IMR-90 (cell line): ENCODE measurements around the gene HIF1A. TPM values are rescaled to one million over a fixed set of nuclear protein-coding genes. Genes with fewer than 3 reads are reported as not detected.

Source experiments
- ATAC-seq: fragments of 200-7000 bp; cut with Tn5 transposase; 2 replicates; pipeline ENCODE4 v1.9.1; 2020; ENCODE audit warnings: low read depth, mild to moderate bottlenecking, moderate library complexity
- BruUV-seq: library from RNA; stranded (reverse); fragments of 400-500 nt; replicated peaks from 2 replicates; lab custom pipeline; 2021; lab: Mats Ljungman, UMichigan
- CTCF ChIA-PET: fragments of 300-600 bp; formaldehyde crosslinking; extraction: SDS; loops from one replicate; lab custom pipeline; 2021; ENCODE audit warnings: antibody characterized with exemption; lab: Yijun Ruan, JAX
- POLR2A ChIA-PET: fragments of 300-600 bp; sonication (Branson Sonifier 250); formaldehyde crosslinking; loops from one replicate; lab custom pipeline; 2022; ENCODE audit warnings: antibody characterized with exemption; ENCODE audit not compliant: unreplicated experiment; lab: Charles Lee
- DNase-seq: peaks from one replicate; pipeline ENCODE4 v3.0.0; 2013
- H2AFZ ChIP-seq: replicated peaks from 2 replicates; pipeline ENCODE3; 2013; ENCODE audit warnings: low read length, mild to moderate bottlenecking; ENCODE audit not compliant: poor library complexity
- H2AK5ac ChIP-seq: 2 replicates; pipeline ENCODE4 v1.6.1; 2013; ENCODE audit warnings: low read depth, low read length, inconsistent platforms
- H2AK9ac ChIP-seq: replicated peaks from 2 replicates; pipeline ENCODE3; 2013; ENCODE audit warnings: mild to moderate bottlenecking, low read depth, low read length, moderate library complexity; ENCODE audit not compliant: poor library complexity
- H2BK120ac ChIP-seq: 2 replicates; pipeline ENCODE4 v1.6.1; 2013; ENCODE audit warnings: low read depth, low read length, inconsistent platforms
- H2BK15ac ChIP-seq: 3 replicates; pipeline ENCODE4 v1.6.1; 2013; ENCODE audit warnings: low read depth, low read length, inconsistent platforms
- H2BK20ac ChIP-seq: 2 replicates; pipeline ENCODE4 v1.6.1; 2013; ENCODE audit warnings: low read depth, mild to moderate bottlenecking, inconsistent platforms, low read length, moderate library complexity
- H2BK5ac ChIP-seq: 2 replicates; pipeline ENCODE4 v1.6.1; 2013; ENCODE audit warnings: mild to moderate bottlenecking, low read depth, low read length, inconsistent platforms; ENCODE audit not compliant: poor library complexity, severe bottlenecking
- H3K14ac ChIP-seq: replicated peaks from 2 replicates; pipeline ENCODE4 v1.6.1; 2013; ENCODE audit warnings: low read depth, low read length, inconsistent platforms
- H3K18ac ChIP-seq: 2 replicates; pipeline ENCODE4 v1.6.1; 2013; ENCODE audit warnings: low read depth, low read length, control low read depth
- H3K23ac ChIP-seq: 2 replicates; pipeline ENCODE4 v1.6.1; 2013; ENCODE audit warnings: low read depth, low read length, inconsistent platforms
- H3K27ac ChIP-seq: 2 replicates; pipeline ENCODE4 v1.5.1; 2013; ENCODE audit warnings: mild to moderate bottlenecking, control low read depth, low read length; ENCODE audit not compliant: insufficient read depth
- H3K27me3 ChIP-seq: 2 replicates; pipeline ENCODE4 v1.6.1; 2013; ENCODE audit warnings: low read length; ENCODE audit not compliant: control insufficient read depth, insufficient read depth
- H3K36me3 ChIP-seq: 2 replicates; pipeline ENCODE4 v1.6.1; 2013; ENCODE audit warnings: low read length, mixed read lengths; ENCODE audit not compliant: control insufficient read depth, insufficient read depth
- H3K4ac ChIP-seq: 2 replicates; pipeline ENCODE4 v1.6.1; 2013; ENCODE audit warnings: low read depth, low read length, inconsistent platforms
- H3K4me1 ChIP-seq: 2 replicates; pipeline ENCODE4 v1.6.1; 2013; ENCODE audit warnings: low read length, mixed read lengths; ENCODE audit not compliant: control insufficient read depth, insufficient read depth
- H3K4me2 ChIP-seq: 2 replicates; pipeline ENCODE4 v1.6.1; 2013; ENCODE audit warnings: low read depth, mild to moderate bottlenecking, control low read depth, low read length, moderate library complexity
- H3K4me3 ChIP-seq: 2 replicates; pipeline ENCODE4 v1.5.1; 2013; ENCODE audit warnings: low read depth, mild to moderate bottlenecking, control low read depth, low read length, moderate library complexity; ENCODE audit not compliant: insufficient read depth
- H3K56ac ChIP-seq: 2 replicates; pipeline ENCODE4 v1.6.1; 2013; ENCODE audit warnings: low read length, inconsistent platforms; ENCODE audit not compliant: insufficient read depth; ENCODE audit errors: extremely low read depth
- H3K79me1 ChIP-seq, 2 experiments: 2 replicates each; pipeline ENCODE4 v1.6.1; 2013; ENCODE audit warnings: low read length in 2 of 2, inconsistent platforms in 1 of 2, low read depth in 1 of 2
- H3K9ac ChIP-seq: 2 replicates; pipeline ENCODE4 v1.6.1; 2013; ENCODE audit warnings: low read depth, low read length, control low read depth
- H3K9me1 ChIP-seq: 2 replicates; pipeline ENCODE4 v1.6.1; 2013; ENCODE audit warnings: low read length, inconsistent platforms; ENCODE audit not compliant: insufficient read depth
- H3K9me3 ChIP-seq: 2 replicates; pipeline ENCODE4 v1.6.1; 2013; ENCODE audit warnings: low read length; ENCODE audit not compliant: control insufficient read depth, insufficient read depth
- H4K20me1 ChIP-seq: 2 replicates; pipeline ENCODE4 v1.6.1; 2013; ENCODE audit warnings: low read length, inconsistent platforms; ENCODE audit not compliant: insufficient read depth
- H4K5ac ChIP-seq: 2 replicates; pipeline ENCODE4 v1.6.1; 2013; ENCODE audit warnings: mild to moderate bottlenecking, low read depth, low read length, control low read depth
- H4K8ac ChIP-seq, 2 experiments: 2 replicates each; pipeline ENCODE4 v1.6.1; 2013; ENCODE audit warnings: low read depth in 2 of 2, low read length in 2 of 2, control low read depth in 1 of 2, inconsistent platforms in 1 of 2
- H4K91ac ChIP-seq: 2 replicates; pipeline ENCODE4 v1.6.1; 2013; ENCODE audit warnings: low read depth, low read length, inconsistent platforms; ENCODE audit not compliant: insufficient read depth
- BHLHE40 ChIP-seq: fragments of 150-350 bp; IDR thresholded peaks from 2 replicates; pipeline ENCODE4 v1.6.1; 2016; ENCODE audit warnings: mild to moderate bottlenecking, low read depth, low read length
- CHD1 ChIP-seq: IDR thresholded peaks from 2 replicates; pipeline ENCODE4 v1.6.1; 2012; ENCODE audit warnings: low read depth, low read length, improper control_type of control experiment
- MAFK ChIP-seq: IDR thresholded peaks from 2 replicates; pipeline ENCODE4 v1.6.1; 2012; ENCODE audit warnings: low read depth, low read length, improper control_type of control experiment
- MAZ ChIP-seq: IDR thresholded peaks from 2 replicates; pipeline ENCODE4 v1.6.1; 2012; ENCODE audit warnings: low read depth, mild to moderate bottlenecking, low read length, improper control_type of control experiment, moderate library complexity, borderline replicate concordance
- MXI1 ChIP-seq: IDR thresholded peaks from 2 replicates; pipeline ENCODE4 v1.6.1; 2012; ENCODE audit warnings: low read depth, mild to moderate bottlenecking, low read length, moderate library complexity, borderline replicate concordance
- POLR2A ChIP-seq: IDR thresholded peaks from 2 replicates; pipeline ENCODE4 v1.6.1; 2012; ENCODE audit warnings: mild to moderate bottlenecking, low read depth, low read length
- RCOR1 ChIP-seq: IDR thresholded peaks from 2 replicates; pipeline ENCODE4 v1.6.1; 2012; ENCODE audit warnings: mild to moderate bottlenecking, low read length, improper control_type of control experiment; ENCODE audit not compliant: insufficient replicate concordance
- RFX5 ChIP-seq: IDR thresholded peaks from 2 replicates; pipeline ENCODE4 v1.8.0; 2012; ENCODE audit warnings: low read depth, mild to moderate bottlenecking, low read length, moderate library complexity
- SMC3 ChIP-seq: fragments of 150-350 bp; IDR thresholded peaks from 2 replicates; pipeline ENCODE4 v1.6.1; 2016; ENCODE audit warnings: low read depth, mild to moderate bottlenecking, antibody characterized with exemption, low read length, moderate library complexity
- WGBS, 2 experiments: methylation state at CpG; one replicate each; pipeline versions ENCODE4 v1.1.5 to v1.1.7; 2013; ENCODE audit warnings: missing lambda C conversion rate in 2 of 2; ENCODE audit not compliant: insufficient read length in 1 of 2; ENCODE audit errors: extremely low coverage in 2 of 2; 5-methylcytosine and 5-hydroxymethylcytosine counted together
- dilution Hi-C: fragments of 300-500 bp; cut with HindIII; formaldehyde crosslinking; loops from one replicate; pipeline ENCODE4 v1.14.3; 2018; ENCODE audit warnings: low sequenced_read_pairs; ENCODE audit not compliant: unreplicated experiment
- in situ Hi-C: fragments of 300-500 bp; cut with MboI; formaldehyde crosslinking; loops from 3 replicates; pipeline ENCODE4 v1.14.3; 2019; ENCODE audit warnings: low sequenced_read_pairs, inconsistent platforms, mixed read lengths
- intact Hi-C: fragments of 100-400 bp; cut with micrococcal nuclease; formaldehyde crosslinking; loops from 2 replicates; pipeline ENCODE4 v1.10.0; 2022
- polyA plus RNA-seq, 3 experiments: library from polyadenylated mRNA; depleted of rRNA; stranded (reverse); fragments of >200 nt; gene quantifications; 2 replicates each; pipeline ENCODE4 v1.2.3, GENCODE V29; 2012; ENCODE audit warnings: low replicate concordance in 1 of 3
- total RNA-seq: library from RNA; depleted of rRNA; stranded (reverse); fragments of >200 nt; gene quantifications from 2 replicates; pipeline ENCODE4 v1.2.3, GENCODE V29; 2012
- TF ChIP-seq, protein P1 (sequence below): fragments of 150-350 bp; IDR thresholded peaks from 2 replicates; pipeline ENCODE4 v1.6.1; 2016; ENCODE audit warnings: low read depth, mild to moderate bottlenecking, low read length, moderate library complexity, borderline replicate concordance
- TF ChIP-seq, protein P2 (sequence below): conservative IDR thresholded peaks from 2 replicates; pipeline ENCODE4 v1.5.1; 2012; ENCODE audit warnings: mild to moderate bottlenecking, low read depth, low read length, improper control_type of control experiment

Gene HIF1A
- total and polyA plus RNA-seq, 2 of the 4 experiments (the other 2 are of a cell fraction) = 128 to 301 TPM

DNA sequence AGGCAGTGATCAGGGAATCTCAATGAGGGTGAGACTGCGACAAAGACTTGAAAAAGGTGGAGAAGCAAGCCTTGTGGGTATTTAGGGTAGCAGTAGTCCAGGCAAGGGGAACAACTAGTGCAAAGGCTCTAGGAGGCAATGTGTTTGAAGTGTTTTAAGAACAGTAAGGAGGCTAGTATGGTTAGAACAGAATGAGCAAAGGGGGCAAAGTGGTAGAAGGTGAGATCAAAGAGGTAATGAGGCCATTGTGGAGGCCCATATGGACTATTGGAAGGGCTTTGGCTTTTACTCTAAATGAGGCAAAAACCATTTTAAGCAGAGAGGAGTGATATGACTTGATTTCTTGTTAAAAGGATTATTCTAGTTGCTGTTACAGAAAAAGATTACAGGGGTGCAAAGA is 16.8 kb downstream of the HIF1A start:
- no TSS peak for BruUV-seq
- no peak overlapping the region for H3K27ac ChIP-seq
- no peak overlapping the region for H2BK120ac ChIP-seq
- in situ Hi-C loops (no loop called here), dilution Hi-C loops (loop anchor here (25.0 kb wide), 1 partner anchor 250 kb away; no protein-coding TSS in a partner anchor), intact Hi-C loops (no loop called here)
- ChIA-PET CTCF (no interaction called here), POLR2A (interaction anchor here (0.7 kb wide), 1 partner anchor 13 kb away, joined by 3 read pairs; no protein-coding TSS in a partner anchor)
- no peak overlapping the region for H3K4ac ChIP-seq
- no peak overlapping the region for H3K9ac ChIP-seq
- no peak overlapping the region for H3K4me3 ChIP-seq
- WGBS, 2 experiments = 100% methylated on average over 1 of the region's 1 CpG; no CpG with 5 or more reads in 1 of the 2 experiments
- no peak overlapping the region for H2BK5ac ChIP-seq
- H3K79me1 ChIP-seq = peaks cover 0 to 49% of the 10 kb centered on the region in 2 experiments; a peak in 2 of 4 replicates
- no peak overlapping the region for H2BK20ac ChIP-seq
- H3K27me3 ChIP-seq = no peaks in the 10 kb centered on the region
- no peaks in the 10 kb centered on the region for H3K9me3 ChIP-seq
- H2AK9ac ChIP-seq = no peak overlapping the region
- peaks cover 83% of the 10 kb centered on the region for H4K20me1 ChIP-seq
- no peak overlapping the region for H4K5ac ChIP-seq
- H2BK15ac ChIP-seq = no peak overlapping the region
- H3K4me2 ChIP-seq = peak overlapping the region; percentile 19
- no peak overlapping the region for H4K91ac ChIP-seq
- H3K36me3 ChIP-seq = no peaks in the 10 kb centered on the region; the same call in 1 of the 2 replicates
- no peak overlapping the region for H2AK5ac ChIP-seq
- DNase-seq (no peak), ATAC-seq (no peak; the same call in 1 of the 2 replicates)
- no peak overlapping the region for H3K56ac ChIP-seq
- H2AFZ ChIP-seq = no peak overlapping the region
- H3K9me1 ChIP-seq = peaks cover 12% of the 10 kb centered on the region
- H3K4me1 ChIP-seq = peaks cover 14% of the 10 kb centered on the region
- TF ChIP-seq MAFK (no peak), POLR2A (no peak), MXI1 (no peak), SMC3 (no peak), RFX5 (no peak), BHLHE40 (no peak), MAZ (no peak), CHD1 (no peak), RCOR1 (no peak)
- TF ChIP-seq, protein P1, sequence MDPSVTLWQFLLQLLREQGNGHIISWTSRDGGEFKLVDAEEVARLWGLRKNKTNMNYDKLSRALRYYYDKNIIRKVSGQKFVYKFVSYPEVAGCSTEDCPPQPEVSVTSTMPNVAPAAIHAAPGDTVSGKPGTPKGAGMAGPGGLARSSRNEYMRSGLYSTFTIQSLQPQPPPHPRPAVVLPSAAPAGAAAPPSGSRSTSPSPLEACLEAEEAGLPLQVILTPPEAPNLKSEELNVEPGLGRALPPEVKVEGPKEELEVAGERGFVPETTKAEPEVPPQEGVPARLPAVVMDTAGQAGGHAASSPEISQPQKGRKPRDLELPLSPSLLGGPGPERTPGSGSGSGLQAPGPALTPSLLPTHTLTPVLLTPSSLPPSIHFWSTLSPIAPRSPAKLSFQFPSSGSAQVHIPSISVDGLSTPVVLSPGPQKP = no peak
- TF ChIP-seq, protein P2, sequence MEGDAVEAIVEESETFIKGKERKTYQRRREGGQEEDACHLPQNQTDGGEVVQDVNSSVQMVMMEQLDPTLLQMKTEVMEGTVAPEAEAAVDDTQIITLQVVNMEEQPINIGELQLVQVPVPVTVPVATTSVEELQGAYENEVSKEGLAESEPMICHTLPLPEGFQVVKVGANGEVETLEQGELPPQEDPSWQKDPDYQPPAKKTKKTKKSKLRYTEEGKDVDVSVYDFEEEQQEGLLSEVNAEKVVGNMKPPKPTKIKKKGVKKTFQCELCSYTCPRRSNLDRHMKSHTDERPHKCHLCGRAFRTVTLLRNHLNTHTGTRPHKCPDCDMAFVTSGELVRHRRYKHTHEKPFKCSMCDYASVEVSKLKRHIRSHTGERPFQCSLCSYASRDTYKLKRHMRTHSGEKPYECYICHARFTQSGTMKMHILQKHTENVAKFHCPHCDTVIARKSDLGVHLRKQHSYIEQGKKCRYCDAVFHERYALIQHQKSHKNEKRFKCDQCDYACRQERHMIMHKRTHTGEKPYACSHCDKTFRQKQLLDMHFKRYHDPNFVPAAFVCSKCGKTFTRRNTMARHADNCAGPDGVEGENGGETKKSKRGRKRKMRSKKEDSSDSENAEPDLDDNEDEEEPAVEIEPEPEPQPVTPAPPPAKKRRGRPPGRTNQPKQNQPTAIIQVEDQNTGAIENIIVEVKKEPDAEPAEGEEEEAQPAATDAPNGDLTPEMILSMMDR = no peak
- no peak overlapping the region for H3K18ac ChIP-seq
- peak overlapping the region in 1 of 2 experiments; percentile 11; a peak in 1 of 4 replicates for H4K8ac ChIP-seq
- H3K23ac ChIP-seq = peak overlapping the region; percentile 70
- H3K14ac ChIP-seq = no peak overlapping the region
